GM12864 (cell line): ENCODE results near the gene MLN.
"Not testable (repeated sequence)": the region's sequence is repeated elsewhere in the genome, so short reads cannot be mapped to it uniquely, and the experiment has no call there.

Experiments used
- DNase-seq: peaks from one replicate; pipeline ENCODE4 v3.0.0-alpha.2; 2011; ENCODE audit warnings: low read depth
- H3K4me3 ChIP-seq: 2 replicates; pipeline ENCODE4 v1.5.1; 2011; ENCODE audit warnings: mild to moderate bottlenecking, low read depth, low read length, control low read depth
- TF ChIP-seq, protein P1 (sequence below): IDR thresholded peaks from 2 replicates; pipeline ENCODE4 v1.5.1; 2011; ENCODE audit warnings: low read depth, mild to moderate bottlenecking, moderate library complexity, low read length, control low read depth, inconsistent platforms; ENCODE audit errors: missing control alignments

MLN gene

DNA sequence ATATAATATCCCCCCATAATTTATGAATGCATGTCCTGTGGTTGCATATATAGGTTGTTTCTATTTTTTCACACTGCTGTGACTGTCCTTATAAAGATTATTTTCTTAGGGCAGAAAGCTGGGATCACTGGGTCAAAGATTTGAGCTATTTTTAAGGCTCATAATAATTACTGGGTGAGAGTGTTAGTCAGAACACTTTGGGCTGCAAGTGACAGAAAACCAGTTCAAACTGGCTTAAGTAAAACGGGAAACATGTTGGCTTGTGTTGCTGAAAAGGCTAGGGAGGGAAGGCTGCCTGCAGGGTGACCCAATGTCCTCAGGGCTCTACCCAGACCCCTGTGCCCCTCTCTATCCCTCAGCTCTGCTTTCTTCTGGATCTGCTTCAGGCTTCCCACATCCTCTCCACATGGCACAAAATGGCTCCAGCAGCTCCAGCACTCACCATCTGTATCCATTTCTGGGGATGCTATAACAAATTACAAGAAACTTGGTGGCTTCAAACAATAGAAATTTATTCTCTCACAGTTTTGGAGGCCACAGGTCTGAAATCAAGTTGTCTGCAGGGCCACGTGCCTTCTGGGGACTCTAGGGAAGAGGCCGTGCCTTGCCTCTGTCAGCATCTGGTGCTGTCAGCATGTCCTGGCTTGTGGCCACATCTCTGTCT, 33.1 kb upstream of the MLN start:
- no peak for DNase-seq

DNA sequence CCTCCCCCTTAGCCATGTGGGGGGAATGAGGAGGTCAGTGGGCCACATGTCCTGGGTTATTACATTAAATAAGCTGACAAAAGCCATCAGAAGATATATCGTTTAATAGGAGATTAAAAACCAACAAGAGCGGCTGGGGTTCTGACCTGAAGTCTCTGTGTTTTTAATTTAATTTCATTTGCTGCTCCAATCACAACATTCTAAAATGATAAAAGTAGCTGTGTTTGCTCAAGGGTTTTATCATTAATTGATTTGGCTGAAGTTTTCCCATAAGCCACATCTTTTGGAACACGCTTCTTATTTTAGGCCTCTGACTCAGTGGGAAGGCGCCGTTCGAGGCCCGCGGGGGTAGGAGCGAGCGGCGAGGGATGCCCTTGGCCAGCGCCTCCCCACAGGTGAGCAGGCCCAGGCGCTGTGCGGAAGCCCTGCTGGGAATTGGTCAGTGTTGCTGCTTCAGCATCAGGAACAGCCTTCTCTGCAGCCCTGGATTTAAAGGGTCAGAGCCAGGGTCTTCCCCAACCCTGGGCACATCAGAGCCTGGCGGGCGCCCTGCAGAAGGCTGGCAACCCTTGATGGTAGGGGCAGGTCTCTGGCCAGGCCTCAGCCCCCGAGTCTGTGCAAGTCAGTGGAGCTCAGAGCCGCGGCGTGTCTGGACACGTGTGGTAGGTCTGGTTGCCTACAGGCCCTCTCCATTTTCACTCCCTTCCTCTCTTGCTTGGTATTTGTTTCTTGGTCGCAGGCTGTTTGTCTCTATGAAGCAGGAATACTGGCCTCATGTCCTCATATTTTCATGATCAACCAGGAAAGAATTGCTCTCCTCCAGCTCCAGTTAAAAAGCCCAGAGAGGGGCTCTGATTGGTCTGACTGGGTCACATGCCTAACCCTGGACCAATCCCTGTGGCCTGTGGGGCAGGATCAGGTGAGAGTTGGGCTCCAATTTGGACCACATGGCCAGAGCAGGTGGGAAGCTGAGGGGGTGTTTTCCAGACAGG, 30.9 kb upstream of the MLN start:
- DNase-seq = no peak
- TF ChIP-seq, protein P1, sequence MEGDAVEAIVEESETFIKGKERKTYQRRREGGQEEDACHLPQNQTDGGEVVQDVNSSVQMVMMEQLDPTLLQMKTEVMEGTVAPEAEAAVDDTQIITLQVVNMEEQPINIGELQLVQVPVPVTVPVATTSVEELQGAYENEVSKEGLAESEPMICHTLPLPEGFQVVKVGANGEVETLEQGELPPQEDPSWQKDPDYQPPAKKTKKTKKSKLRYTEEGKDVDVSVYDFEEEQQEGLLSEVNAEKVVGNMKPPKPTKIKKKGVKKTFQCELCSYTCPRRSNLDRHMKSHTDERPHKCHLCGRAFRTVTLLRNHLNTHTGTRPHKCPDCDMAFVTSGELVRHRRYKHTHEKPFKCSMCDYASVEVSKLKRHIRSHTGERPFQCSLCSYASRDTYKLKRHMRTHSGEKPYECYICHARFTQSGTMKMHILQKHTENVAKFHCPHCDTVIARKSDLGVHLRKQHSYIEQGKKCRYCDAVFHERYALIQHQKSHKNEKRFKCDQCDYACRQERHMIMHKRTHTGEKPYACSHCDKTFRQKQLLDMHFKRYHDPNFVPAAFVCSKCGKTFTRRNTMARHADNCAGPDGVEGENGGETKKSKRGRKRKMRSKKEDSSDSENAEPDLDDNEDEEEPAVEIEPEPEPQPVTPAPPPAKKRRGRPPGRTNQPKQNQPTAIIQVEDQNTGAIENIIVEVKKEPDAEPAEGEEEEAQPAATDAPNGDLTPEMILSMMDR = no peak
- H3K4me3 ChIP-seq = no peak overlapping the region

More for the DNA sequence above, 33.1 kb upstream of the MLN start:
- H3K4me3 ChIP-seq = no peak overlapping the region
- TF ChIP-seq, protein P1 = no peak

DNA sequence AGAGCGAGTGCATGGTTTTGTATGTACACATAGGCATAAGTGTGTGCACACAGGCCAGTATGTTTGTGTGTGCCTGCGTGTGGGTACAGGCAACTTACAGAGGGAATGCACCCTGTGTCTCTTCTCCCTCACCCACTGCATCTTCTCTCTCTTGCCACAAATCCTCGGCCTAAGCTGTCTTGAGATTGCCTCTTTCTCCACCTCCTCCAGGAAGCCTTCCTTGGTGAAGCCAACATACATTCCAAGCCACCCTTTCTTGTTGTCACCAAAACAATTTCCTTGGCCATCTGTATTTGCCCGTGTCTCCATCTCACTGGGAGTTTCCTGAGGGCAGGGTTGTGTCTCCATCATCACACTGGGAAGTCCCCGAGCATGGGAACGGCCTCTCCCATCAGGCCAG, 29.8 kb upstream of the MLN start:
- no peak for DNase-seq
- H3K4me3 ChIP-seq = no peak overlapping the region
- TF ChIP-seq, protein P1 = no peak

DNA sequence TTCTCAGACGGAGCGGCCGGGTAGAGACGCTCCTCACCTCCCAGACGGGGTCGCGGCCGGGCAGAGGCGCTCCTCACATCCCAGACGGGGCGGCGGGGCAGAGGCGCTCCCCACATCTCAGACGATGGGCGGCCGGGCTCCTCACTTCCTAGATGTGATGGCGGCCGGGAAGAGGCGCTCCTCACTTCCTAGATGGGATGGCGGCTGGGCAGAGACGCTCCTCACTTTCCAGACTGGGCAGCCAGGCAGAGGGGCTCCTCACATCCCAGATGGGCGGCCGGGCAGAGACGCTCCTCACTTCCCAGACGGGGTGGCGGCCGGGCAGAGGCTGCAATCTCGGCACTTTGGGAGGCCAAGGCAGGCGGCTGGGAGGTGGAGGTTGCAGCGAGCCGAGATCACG, 29.0 kb upstream of the MLN start:
- H3K4me3 ChIP-seq, DNase-seq: not testable (repeated sequence)

DNA sequence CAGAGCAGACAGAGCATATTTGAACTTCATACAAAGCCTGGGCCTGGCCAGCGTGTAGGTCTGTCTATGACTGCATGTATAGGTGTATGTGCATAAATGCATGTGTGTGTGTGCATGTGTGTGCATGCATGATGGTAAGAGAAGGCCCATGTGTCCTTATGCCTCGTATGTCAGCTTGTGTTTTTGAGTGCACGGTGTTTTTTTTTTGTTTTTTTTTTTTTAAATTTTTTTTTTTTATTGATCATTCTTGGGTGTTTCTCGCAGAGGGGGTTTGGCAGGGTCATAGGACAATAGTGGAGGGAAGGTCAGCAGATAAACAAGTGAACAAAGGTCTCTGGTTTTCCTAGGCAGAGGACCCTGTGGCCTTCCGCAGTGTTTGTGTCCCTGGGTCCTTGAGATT, 27.9 kb upstream of the MLN start:
- not testable (repeated sequence) for H3K4me3 ChIP-seq, DNase-seq

DNA sequence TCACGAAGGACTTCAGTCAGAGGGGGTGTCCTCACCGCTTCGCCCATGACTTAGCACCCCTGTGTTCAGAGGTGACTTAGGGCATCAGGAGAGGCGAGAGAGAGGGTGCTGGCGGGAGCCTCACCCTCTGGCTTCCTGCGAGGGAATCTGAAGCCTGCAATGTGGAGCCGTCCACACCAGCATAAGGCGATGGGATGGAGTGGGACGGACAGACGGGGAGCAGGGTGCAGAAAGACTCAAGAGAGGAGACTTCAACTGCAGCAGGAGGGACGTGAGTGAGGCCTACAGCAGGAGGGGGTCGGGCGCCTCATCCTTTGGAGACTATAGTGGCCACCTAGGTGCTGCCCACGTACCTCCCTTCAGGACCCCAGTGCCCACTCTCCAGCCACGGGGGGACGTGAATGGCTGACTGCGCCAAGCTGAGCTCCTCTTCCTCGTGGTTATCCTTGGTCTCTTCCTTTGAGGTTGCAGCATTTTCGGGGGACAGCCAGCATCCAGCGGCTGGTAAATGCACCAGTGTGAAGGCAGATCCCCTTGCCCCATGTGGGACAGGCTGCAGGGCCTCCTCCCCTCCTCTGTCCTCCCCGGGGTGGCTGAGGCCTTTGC, 26.9 kb upstream of the MLN start:
- TF ChIP-seq, protein P1 = no peak
- no peak overlapping the region for H3K4me3 ChIP-seq
- no peak for DNase-seq

DNA sequence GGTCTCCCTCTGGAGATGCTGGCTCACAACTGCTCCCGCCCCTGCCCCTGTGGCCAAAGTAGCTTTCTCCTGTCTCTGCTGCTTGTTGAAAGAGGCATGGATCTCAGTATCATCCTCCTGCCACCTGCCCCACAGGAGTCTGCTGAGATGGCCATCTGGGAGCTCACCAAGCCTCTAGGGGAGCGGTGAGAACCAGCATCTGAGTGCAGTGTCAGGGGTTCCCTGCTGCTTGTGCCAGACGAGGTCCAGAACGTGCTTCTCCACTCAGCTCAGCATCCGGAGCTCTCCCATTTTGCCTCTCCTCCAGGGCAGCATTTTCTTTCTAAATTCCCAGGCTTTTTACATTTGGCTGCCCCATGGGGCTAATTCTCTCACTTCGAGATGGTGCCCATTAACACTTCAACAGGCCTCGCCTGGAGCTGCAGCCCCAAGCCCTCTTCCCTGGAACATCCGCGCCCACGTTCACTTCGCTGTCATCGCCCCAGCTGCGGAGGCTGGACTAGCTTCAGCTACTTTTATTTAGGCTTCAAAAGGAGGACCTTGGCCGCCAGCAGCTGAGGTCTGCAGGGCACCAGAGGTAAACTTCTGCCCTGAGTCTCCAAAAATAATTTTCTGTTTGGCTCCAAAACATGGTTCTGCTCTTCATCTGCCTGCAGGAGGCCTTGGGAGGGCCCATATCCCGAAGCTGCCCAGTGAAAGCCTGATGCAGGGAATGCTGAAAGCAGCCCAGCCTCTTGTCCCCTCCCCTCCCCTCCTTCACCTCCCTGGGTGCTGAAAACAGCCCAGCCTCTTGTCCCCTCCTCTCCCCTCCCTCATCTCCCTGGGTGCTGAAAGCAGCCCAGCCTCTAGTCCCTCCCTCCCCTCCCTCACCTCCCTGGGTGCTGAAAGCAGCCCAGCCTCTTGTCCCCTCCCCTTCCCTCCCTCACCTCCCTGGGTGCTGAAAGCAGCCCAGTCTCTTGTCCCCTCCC, 25.2 kb upstream of the MLN start:
- DNase-seq = no peak
- no peak overlapping the region for H3K4me3 ChIP-seq
- TF ChIP-seq, protein P1 = no peak
